ACC112 (cell line): ENCODE results near the gene ZDHHC11.
"Not testable (repeated sequence)": the region's sequence is repeated elsewhere in the genome, so short reads cannot be mapped to it uniquely, and the experiment has no call there.

ENCODE experiments used
- H2AFZ ChIP-seq: fragments of 200-600 bp; sonication (generic); one replicate; pipeline ENCODE4 v1.6.0; 2017; ENCODE audit warnings: antibody characterized with exemption, low read length; ENCODE audit not compliant: unreplicated experiment
- H3K27ac ChIP-seq: fragments of 200-600 bp; sonication (generic); 2 replicates; pipeline ENCODE4 v1.5.1; 2014; ENCODE audit warnings: low read depth, mild to moderate bottlenecking, antibody characterized with exemption, low read length, moderate library complexity
- H3K27me3 ChIP-seq: fragments of 200-600 bp; sonication (generic); 2 replicates; pipeline ENCODE4 v1.6.1; 2014; ENCODE audit warnings: mild to moderate bottlenecking, antibody characterized with exemption, low read length, moderate library complexity, mixed read lengths; ENCODE audit not compliant: insufficient read depth
- H3K36me3 ChIP-seq: fragments of 200-600 bp; sonication (generic); 2 replicates; pipeline ENCODE4 v1.6.1; 2016; ENCODE audit warnings: mild to moderate bottlenecking, antibody characterized with exemption, low read length, moderate library complexity, mixed read lengths; ENCODE audit not compliant: insufficient read depth
- H3K4me1 ChIP-seq: fragments of 200-600 bp; sonication (generic); one replicate; pipeline ENCODE4 v1.6.1; 2016; ENCODE audit warnings: low read length, mixed read lengths; ENCODE audit not compliant: insufficient read depth, unreplicated experiment, control insufficient read depth
- H3K4me3 ChIP-seq: fragments of 200-600 bp; sonication (generic); 2 replicates; pipeline ENCODE4 v1.5.1; 2014; ENCODE audit warnings: mild to moderate bottlenecking, low read depth, low read length
- H3K79me2 ChIP-seq: fragments of 200-600 bp; sonication (generic); one replicate; pipeline ENCODE4 v1.6.0; 2016; ENCODE audit warnings: low read length; ENCODE audit not compliant: control insufficient read depth, unreplicated experiment, insufficient read depth

ZDHHC11 gene

GRCh38 chr5:749101-749670 is 101.6 kb downstream of the ZDHHC11 start:
- H3K4me1 ChIP-seq: no peaks in the 10 kb centered on the region
- no peaks in the 10 kb centered on the region for H3K27me3 ChIP-seq
- no peak overlapping the region for H2AFZ ChIP-seq
- no peak overlapping the region for H3K4me3 ChIP-seq
- no peak overlapping the region for H3K27ac ChIP-seq
- H3K79me2 ChIP-seq: no peaks in the 10 kb centered on the region
- H3K36me3 ChIP-seq: no peaks in the 10 kb centered on the region

- not testable (repeated sequence) for H3K27ac ChIP-seq, H2AFZ ChIP-seq, H3K36me3 ChIP-seq
Measured at GRCh38 chr5:748011-748980, 102.5 kb downstream of the ZDHHC11 start.

GRCh38 chr5:747303-747844 is 103.4 kb downstream of the ZDHHC11 start:
- not testable (repeated sequence) for H3K27me3 ChIP-seq, H3K36me3 ChIP-seq, H2AFZ ChIP-seq, H3K4me3 ChIP-seq, H3K4me1 ChIP-seq, H3K27ac ChIP-seq, H3K79me2 ChIP-seq

More at GRCh38 chr5:748011-748980, 102.5 kb downstream of the ZDHHC11 start:
- H3K4me3 ChIP-seq, H3K79me2 ChIP-seq, H3K27me3 ChIP-seq, H3K4me1 ChIP-seq: not testable (repeated sequence)

GRCh38 chr5:746258-746761 is 104.5 kb downstream of the ZDHHC11 start:
- no peaks in the 10 kb centered on the region for H3K79me2 ChIP-seq
- no peak overlapping the region for H2AFZ ChIP-seq
- H3K27ac ChIP-seq: no peak overlapping the region
- H3K4me1 ChIP-seq: no peaks in the 10 kb centered on the region
- no peaks in the 10 kb centered on the region for H3K27me3 ChIP-seq
- H3K4me3 ChIP-seq: no peak overlapping the region
- H3K36me3 ChIP-seq: no peaks in the 10 kb centered on the region
